Measurements from ENCODE around the gene CHRNB2.

The CHRNB2 gene

DNA sequence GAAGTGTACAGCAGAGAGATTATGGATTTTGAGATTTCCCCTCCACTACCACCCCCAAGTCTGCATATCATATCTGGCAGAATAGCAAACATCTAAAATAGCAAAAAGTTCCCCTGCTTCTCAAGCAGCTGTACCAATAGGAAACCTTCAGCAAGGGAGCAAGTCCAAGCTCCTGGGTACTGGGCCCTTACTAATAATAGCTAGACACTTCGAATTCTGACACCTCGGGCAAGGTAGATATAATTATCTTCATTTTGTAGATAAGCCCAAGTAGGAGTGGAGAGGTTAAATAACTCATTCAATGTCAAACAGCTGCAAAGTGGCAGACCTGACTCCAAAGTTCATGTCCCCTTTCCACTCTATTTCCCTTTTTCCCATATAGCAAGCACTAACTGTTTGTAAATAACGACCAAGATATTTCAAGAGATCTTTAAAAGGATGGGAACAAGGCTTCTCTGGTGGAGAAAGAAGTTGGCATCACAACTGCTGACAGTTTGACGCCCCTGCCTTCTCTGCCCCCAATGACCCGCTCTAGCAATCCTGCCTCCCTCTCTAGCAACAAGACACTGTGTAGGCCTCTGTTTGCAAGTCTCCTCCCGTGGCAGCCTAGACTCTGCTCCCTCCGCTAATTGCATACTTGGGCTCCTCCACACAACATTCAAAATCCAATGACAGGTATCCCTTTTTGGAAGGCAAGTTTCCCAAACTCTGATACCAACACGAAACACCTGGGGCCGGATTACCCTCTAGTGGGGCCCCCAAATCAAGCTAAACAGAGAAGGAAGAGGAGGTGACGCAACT is 59.1 kb downstream of the CHRNB2 start:
- in situ Hi-C loops (cut with HindIII; ENCODE audit: low pct_unique_long_range_greater_than_20kb, low sequenced_read_pairs) = no loop called here
- no peak for DNase-seq (ENCODE audit: low read depth in 1 of 2, low spot score in 1 of 2)
- TF ChIP-seq JUND (IDR thresholded peaks at IDR 0.05; ENCODE audit: low read depth) = no peak

DNA sequence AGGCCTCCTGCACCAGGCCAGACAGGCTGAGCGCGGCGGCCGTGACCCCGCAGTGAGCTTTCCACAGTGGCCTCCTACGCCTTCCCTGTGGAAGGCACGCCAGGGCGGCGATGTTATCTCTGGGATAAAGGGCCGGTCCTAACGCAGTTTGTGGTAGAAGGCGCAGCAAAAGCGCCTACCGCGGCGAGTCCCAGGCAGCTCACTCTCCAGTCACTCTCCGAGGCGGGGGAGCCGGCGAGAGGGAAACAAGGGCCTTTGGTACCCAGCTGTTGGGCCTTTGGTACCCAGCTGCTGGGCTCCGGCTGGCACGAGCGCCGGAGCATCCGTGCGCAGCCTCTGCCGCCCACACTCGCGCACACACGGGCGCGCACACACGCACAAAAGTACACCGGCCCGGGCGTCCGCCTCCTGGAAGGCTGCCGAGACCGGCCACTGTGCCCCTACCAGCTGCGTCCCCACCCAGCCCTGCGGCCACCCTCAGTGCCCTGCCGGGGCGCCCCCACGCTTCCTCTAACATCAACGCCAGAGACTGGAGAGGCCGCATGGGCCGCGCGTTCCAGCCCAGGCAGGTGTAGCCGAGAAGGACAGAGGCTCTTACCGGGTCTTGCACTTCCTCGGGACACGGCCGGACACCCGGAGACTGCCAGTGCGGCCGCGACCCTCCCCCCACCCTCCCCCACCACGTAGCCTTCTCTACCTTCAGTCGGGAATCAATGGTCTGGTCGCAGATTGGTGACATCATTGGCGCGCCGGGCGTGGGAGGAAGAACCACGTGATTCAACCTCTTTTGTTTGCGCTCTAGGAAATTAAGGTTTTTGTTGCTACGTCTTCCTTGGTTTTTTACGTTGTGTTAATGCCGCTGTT is 59.9 kb downstream of the CHRNB2 start:
- in situ Hi-C loops (cut with HindIII; ENCODE audit: low pct_unique_long_range_greater_than_20kb, low sequenced_read_pairs) = no loop called here
- TF ChIP-seq JUND (IDR thresholded peaks at IDR 0.05; ENCODE audit: low read depth) = no peak
- peak; percentile 68 to 96 for DNase-seq (ENCODE audit: low read depth in 1 of 2, low spot score in 1 of 2)

DNA sequence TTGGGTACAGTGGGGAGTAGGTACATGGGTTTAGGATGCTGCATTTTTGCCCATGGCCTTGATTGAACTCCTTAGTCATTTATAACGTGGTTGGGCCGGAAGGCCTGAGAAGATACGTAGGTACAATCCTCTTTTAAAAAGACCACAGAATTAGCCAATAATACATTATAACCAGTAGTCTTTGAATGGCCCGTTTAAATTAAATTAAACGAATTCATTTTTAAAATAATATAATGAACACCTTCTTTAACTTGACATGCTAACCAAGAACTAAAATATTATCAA is 60.5 kb downstream of the CHRNB2 start:
- DNase-seq (ENCODE audit: low read depth in 1 of 2, low spot score in 1 of 2) = no peak
- in situ Hi-C loops (cut with HindIII; ENCODE audit: low pct_unique_long_range_greater_than_20kb, low sequenced_read_pairs) = no loop called here
- no peak for TF ChIP-seq JUND (IDR thresholded peaks at IDR 0.05; ENCODE audit: low read depth)

DNA sequence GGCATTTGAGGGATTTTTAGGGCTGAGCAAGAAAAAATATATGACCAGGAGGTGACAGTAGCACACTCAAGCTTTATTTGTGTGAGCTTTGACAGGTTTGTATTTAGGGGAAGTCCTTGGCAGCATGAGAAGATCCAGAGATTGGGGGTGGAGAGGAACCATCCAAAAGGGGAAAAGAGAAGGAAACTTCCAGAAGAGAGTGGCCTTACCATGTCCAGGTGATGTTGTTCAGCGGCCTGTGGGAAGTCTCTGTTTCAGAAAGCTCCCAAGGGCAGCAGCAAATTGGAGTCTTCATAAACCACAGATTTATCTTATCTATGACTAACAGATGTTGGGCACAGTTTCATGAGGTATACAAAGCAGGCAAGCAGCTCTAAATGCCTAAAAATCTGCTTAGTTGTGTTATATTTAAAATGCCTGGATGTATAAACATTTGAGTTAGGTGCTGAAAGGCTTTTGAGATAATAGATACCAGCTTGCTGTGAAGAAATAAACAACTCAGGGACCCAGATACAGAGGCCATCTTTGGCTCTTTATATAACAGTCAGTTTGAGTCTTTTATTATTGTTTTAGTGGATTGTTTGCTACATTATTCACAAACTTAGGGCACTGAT is 61.6 kb downstream of the CHRNB2 start:
- in situ Hi-C loops (cut with HindIII; ENCODE audit: low pct_unique_long_range_greater_than_20kb, low sequenced_read_pairs) = no loop called here
- no peak for DNase-seq (ENCODE audit: low read depth in 1 of 2, low spot score in 1 of 2)
- TF ChIP-seq JUND (IDR thresholded peaks at IDR 0.05; ENCODE audit: low read depth) = no peak

Data from T47D (cell line).